UCSD-AML1 (cell line): Measurements from ENCODE around the gene EXOSC1.
"Not testable (repeated sequence)": the region's sequence is repeated elsewhere in the genome, so short reads cannot be mapped to it uniquely, and the experiment has no call there.

Source experiments
- DNase-seq: peaks from one replicate; lab custom pipeline; 2025; ENCODE audit not compliant: unreplicated experiment; lab: John Stamatoyannopoulos, UW

Gene EXOSC1

GRCh38 chr10:97459933-97460332 is 14.1 kb upstream of the EXOSC1 start:
- DNase-seq = no peak

- DNase-seq = no peak
Observed at GRCh38 chr10:97459111-97459510, 13.3 kb upstream of the EXOSC1 start.

- DNase-seq = no peak
Observed at GRCh38 chr10:97456686-97457065, 10.9 kb upstream of the EXOSC1 start.

- DNase-seq = no peak
Observed at GRCh38 chr10:97456034-97456685, 10.4 kb upstream of the EXOSC1 start.

- no peak for DNase-seq
Observed at GRCh38 chr10:97454330-97455036, 8.7 kb upstream of the EXOSC1 start.

- no peak for DNase-seq
Observed at GRCh38 chr10:97452352-97452751, 6.5 kb upstream of the EXOSC1 start.

- no peak for DNase-seq
Observed at GRCh38 chr10:97451605-97452004, 5.8 kb upstream of the EXOSC1 start.

GRCh38 chr10:97450828-97451227 is 5.0 kb upstream of the EXOSC1 start:
- DNase-seq = no peak

- no peak for DNase-seq
Observed at GRCh38 chr10:97445357-97445721, 467 bp downstream of the EXOSC1 start.

- DNase-seq = no peak
Observed at GRCh38 chr10:97444212-97444611, 1.6 kb downstream of the EXOSC1 start.

GRCh38 chr10:97442277-97442676 is 3.5 kb downstream of the EXOSC1 start:
- DNase-seq = no peak

- DNase-seq = no peak
Observed at GRCh38 chr10:97435211-97435610, 10.6 kb downstream of the EXOSC1 start.

- DNase-seq = no peak
Observed at GRCh38 chr10:97434557-97434956, 11.2 kb downstream of the EXOSC1 start.

- no peak for DNase-seq
Observed at GRCh38 chr10:97434055-97434454, 11.8 kb downstream of the EXOSC1 start.

GRCh38 chr10:97428572-97428981 is 17.2 kb downstream of the EXOSC1 start:
- DNase-seq = no peak

- DNase-seq = no peak
Observed at GRCh38 chr10:97427571-97428179, 18.1 kb downstream of the EXOSC1 start.

GRCh38 chr10:97426776-97427570 is 18.8 kb downstream of the EXOSC1 start:
- DNase-seq = no peak

- DNase-seq = peak; percentile 98
Observed at GRCh38 chr10:97425964-97426775, 19.6 kb downstream of the EXOSC1 start, which contains the start of gene PGAM1. TSS of gene PGAM1 (plus strand) at chr10:97426191. CDS start at chr10:97426308, 117 bp downstream.

- not testable (repeated sequence) for DNase-seq
Observed at GRCh38 chr10:97423757-97424098, 22.1 kb downstream of the EXOSC1 start.

- no peak for DNase-seq
Observed at GRCh38 chr10:97416565-97416964, 29.2 kb downstream of the EXOSC1 start.

GRCh38 chr10:97412891-97413304 is 32.9 kb downstream of the EXOSC1 start:
- no peak for DNase-seq
